SJSA1 (cell line): ENCODE measurements around the gene CGN. TPM values are rescaled to one million over a fixed set of nuclear protein-coding genes. Genes with fewer than 3 reads are reported as not detected.

Source experiments
- DNase-seq, 2 experiments: peaks; one replicate each; pipeline ENCODE4 v3.0.0-alpha.2; 2015 to 2020; ENCODE audit warnings: low spot score in 2 of 2, low read depth in 1 of 2
- H3K27ac ChIP-seq: fragments of 250-450 bp; sonication (Bioruptor Pico); 2 replicates; pipeline ENCODE4 v1.5.1; 2020; ENCODE audit warnings: mild to moderate bottlenecking, moderate library complexity
- H3K27me3 ChIP-seq: fragments of 250-450 bp; sonication (Bioruptor Pico); replicated peaks from 2 replicates; pipeline ENCODE4 v1.5.1; 2020; ENCODE audit warnings: mild to moderate bottlenecking, moderate library complexity
- H3K36me3 ChIP-seq: fragments of 250-450 bp; sonication (Bioruptor Pico); 2 replicates; pipeline ENCODE4 v1.5.1; 2020; ENCODE audit warnings: mild to moderate bottlenecking
- H3K4me1 ChIP-seq: fragments of 250-450 bp; sonication (Bioruptor Pico); replicated peaks from 2 replicates; pipeline ENCODE4 v1.6.1; 2021; ENCODE audit warnings: mild to moderate bottlenecking
- H3K4me3 ChIP-seq: fragments of 250-450 bp; sonication (Bioruptor Pico); 2 replicates; pipeline ENCODE4 v1.5.1; 2020; ENCODE audit warnings: mild to moderate bottlenecking
- H3K9me3 ChIP-seq: fragments of 250-450 bp; sonication (Bioruptor Pico); replicated peaks from 2 replicates; pipeline ENCODE4 v1.5.1; 2020; ENCODE audit warnings: mild to moderate bottlenecking
- total RNA-seq: library from RNA; depleted of rRNA; stranded (reverse); fragments of >200 nt; shearing (Covaris generic); gene quantifications from 2 replicates; pipeline ENCODE4 v1.2.3, GENCODE V29; 2014; rRNA removed

CGN gene
- total RNA-seq, 1 experiment from 2014 or later: 0.26 TPM

- no peak overlapping the region for H3K4me3 ChIP-seq
- H3K9me3 ChIP-seq: no peaks in the 10 kb centered on the region
- H3K4me1 ChIP-seq: peaks cover 13% of the 10 kb centered on the region
- H3K27ac ChIP-seq: no peak overlapping the region
- H3K36me3 ChIP-seq: peaks cover 45% of the 10 kb centered on the region
- no peaks in the 10 kb centered on the region for H3K27me3 ChIP-seq
- DNase-seq: no peak
Observed at GRCh38 chr1:151584278-151584677, 73.1 kb downstream of the CGN start.

- no peaks in the 10 kb centered on the region for H3K9me3 ChIP-seq
- no peak overlapping the region for H3K4me3 ChIP-seq
- peaks cover 40% of the 10 kb centered on the region for H3K36me3 ChIP-seq
- no peak overlapping the region for H3K27ac ChIP-seq
- no peaks in the 10 kb centered on the region for H3K27me3 ChIP-seq
- H3K4me1 ChIP-seq: peaks cover 9% of the 10 kb centered on the region; the same call in 1 of the 2 replicates
- no peak for DNase-seq
Observed at GRCh38 chr1:151584780-151585179, 73.6 kb downstream of the CGN start.

- H3K27me3 ChIP-seq: no peaks in the 10 kb centered on the region
Observed at GRCh38 chr1:151585622-151586021, 74.4 kb downstream of the CGN start.

More at GRCh38 chr1:151585622-151586021, 74.4 kb downstream of the CGN start:
- Histone ChIP-seq H3K4me1 (peaks cover 9% of the 10 kb centered on the region; the same call in 1 of the 2 replicates), H3K36me3 (peaks cover 34% of the 10 kb centered on the region), H3K4me3 (no peak overlapping the region), H3K9me3 (no peaks in the 10 kb centered on the region), H3K27ac (no peak overlapping the region)
- DNase-seq: no peak

Other genes starting within 250 kb of the CGN start
- 12.5 and 14.5 TPM in 2 replicates for gene ZNF687, start 229.1 kb upstream of the CGN start, total RNA-seq
- gene PI4KB, start 184.0 kb upstream of the CGN start, total RNA-seq: 30.5 and 60.4 TPM in 2 replicates
- 32.2 and 46.9 TPM in 2 replicates for gene RFX5, start 164.1 kb upstream of the CGN start, total RNA-seq
- gene SELENBP1, start 138.7 kb upstream of the CGN start, total RNA-seq: 21.6 and 31.1 TPM in 2 replicates
- 559 and 717 TPM in 2 replicates for gene PSMB4, start 111.8 kb upstream of the CGN start, total RNA-seq
- gene POGZ, start 51.9 kb upstream of the CGN start, total RNA-seq: 14.5 and 34.0 TPM in 2 replicates
- gene TUFT1, start 28.9 kb downstream of the CGN start, total RNA-seq: 36.9 and 46.0 TPM in 2 replicates
- gene SNX27, start 100.7 kb downstream of the CGN start, total RNA-seq: 18.4 and 28.5 TPM in 2 replicates
- not detected in 2 replicates for gene CELF3, start 205.4 kb downstream of the CGN start, total RNA-seq
- gene RIIAD1, start 210.1 kb downstream of the CGN start, total RNA-seq: not detected in 2 replicates